Fibroblast of skin of back (primary cell): ENCODE measurements around the gene BNC1.
"Not testable (repeated sequence)": the region's sequence is repeated elsewhere in the genome, so short reads cannot be mapped to it uniquely, and the experiment has no call there.

Experiments used
- DNase-seq: peaks from one replicate; pipeline ENCODE4 v3.0.0-alpha.2; 2013

BNC1 gene

GRCh38 chr15:83248151-83249029 is 36.1 kb downstream of the BNC1 start:
- DNase-seq, result peak; percentile 71

- DNase-seq, result no peak
Measured at GRCh38 chr15:83243634-83244033, 40.8 kb downstream of the BNC1 start.

- no peak for DNase-seq
Measured at GRCh38 chr15:83230242-83230641, 54.2 kb downstream of the BNC1 start.

- no peak for DNase-seq
Measured at GRCh38 chr15:83225449-83225848, 59.0 kb downstream of the BNC1 start.

- DNase-seq, result not testable (repeated sequence)
Measured at GRCh38 chr15:83221781-83222180, 62.7 kb downstream of the BNC1 start.

GRCh38 chr15:83219026-83219425 is 65.4 kb downstream of the BNC1 start:
- no peak for DNase-seq

- DNase-seq, result no peak
Measured at GRCh38 chr15:83215306-83215705, 69.2 kb downstream of the BNC1 start.

- DNase-seq, result peak; percentile 27
Measured at GRCh38 chr15:83210619-83211018, 73.8 kb downstream of the BNC1 start.

- no peak for DNase-seq
Measured at GRCh38 chr15:83209333-83209732, 75.1 kb downstream of the BNC1 start.

GRCh38 chr15:83208367-83208661 is 76.2 kb downstream of the BNC1 start:
- no peak for DNase-seq

GRCh38 chr15:83207660-83208366 is 76.7 kb downstream of the BNC1 start, which contains the start of gene HDGFL3:
Gene HDGFL3, minus strand, starts transcription at chr15:83207823. Its CDS starts 409 bp downstream, at chr15:83207414.
- DNase-seq, result peak; percentile 75

GRCh38 chr15:83207009-83207659 is 77.3 kb downstream of the BNC1 start:
- DNase-seq, result peak; percentile 46

GRCh38 chr15:83206526-83207008 is 77.9 kb downstream of the BNC1 start:
- DNase-seq, result peak; percentile 10
